GM23248 (cell line): ENCODE results near the gene MYCL.

Source experiments
- EZH2 ChIP-seq: fragments of 200-600 bp; sonication (generic); IDR thresholded peaks from 2 replicates; pipeline ENCODE4 v1.6.1; 2018; ENCODE audit warnings: antibody characterized with exemption, mild to moderate bottlenecking; ENCODE audit not compliant: insufficient read depth, poor library complexity, severe bottlenecking
- EZH2phosphoT487 ChIP-seq: fragments of 200-600 bp; sonication (generic); IDR thresholded peaks from 2 replicates; pipeline ENCODE4 v1.6.1; 2018; ENCODE audit warnings: antibody characterized with exemption, moderate library complexity, mild to moderate bottlenecking, low read depth; ENCODE audit not compliant: insufficient read depth

GRCh38 chr1:39890273-39890672 is 11.4 kb downstream of the MYCL start:
- TF ChIP-seq EZH2 = no peak
- no peak for TF ChIP-seq EZH2phosphoT487
